Fibroblast of mammary gland (primary cell): ENCODE data around the gene NUDT6.

ENCODE experiments used
- DNase-seq: peaks from one replicate; pipeline ENCODE4 v3.0.0-alpha.2; 2010; ENCODE audit warnings: low read depth
- H3K4me3 ChIP-seq: 2 replicates; pipeline ENCODE4 v1.5.1; 2011; ENCODE audit warnings: low read depth, mild to moderate bottlenecking, low read length, moderate library complexity; ENCODE audit not compliant: control insufficient read depth
- TF ChIP-seq, protein P1 (sequence below): conservative IDR thresholded peaks from 2 replicates; pipeline ENCODE4 v1.5.1; 2011; ENCODE audit warnings: low read depth, low read length, inconsistent platforms; ENCODE audit not compliant: control insufficient read depth, insufficient read depth

Gene NUDT6

GRCh38 chr4:122884499-122884898 lies 37.9 kb downstream of the NUDT6 start:
- no peak overlapping the region for H3K4me3 ChIP-seq
- TF ChIP-seq, protein P1, sequence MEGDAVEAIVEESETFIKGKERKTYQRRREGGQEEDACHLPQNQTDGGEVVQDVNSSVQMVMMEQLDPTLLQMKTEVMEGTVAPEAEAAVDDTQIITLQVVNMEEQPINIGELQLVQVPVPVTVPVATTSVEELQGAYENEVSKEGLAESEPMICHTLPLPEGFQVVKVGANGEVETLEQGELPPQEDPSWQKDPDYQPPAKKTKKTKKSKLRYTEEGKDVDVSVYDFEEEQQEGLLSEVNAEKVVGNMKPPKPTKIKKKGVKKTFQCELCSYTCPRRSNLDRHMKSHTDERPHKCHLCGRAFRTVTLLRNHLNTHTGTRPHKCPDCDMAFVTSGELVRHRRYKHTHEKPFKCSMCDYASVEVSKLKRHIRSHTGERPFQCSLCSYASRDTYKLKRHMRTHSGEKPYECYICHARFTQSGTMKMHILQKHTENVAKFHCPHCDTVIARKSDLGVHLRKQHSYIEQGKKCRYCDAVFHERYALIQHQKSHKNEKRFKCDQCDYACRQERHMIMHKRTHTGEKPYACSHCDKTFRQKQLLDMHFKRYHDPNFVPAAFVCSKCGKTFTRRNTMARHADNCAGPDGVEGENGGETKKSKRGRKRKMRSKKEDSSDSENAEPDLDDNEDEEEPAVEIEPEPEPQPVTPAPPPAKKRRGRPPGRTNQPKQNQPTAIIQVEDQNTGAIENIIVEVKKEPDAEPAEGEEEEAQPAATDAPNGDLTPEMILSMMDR = no peak
- no peak for DNase-seq

DNA sequence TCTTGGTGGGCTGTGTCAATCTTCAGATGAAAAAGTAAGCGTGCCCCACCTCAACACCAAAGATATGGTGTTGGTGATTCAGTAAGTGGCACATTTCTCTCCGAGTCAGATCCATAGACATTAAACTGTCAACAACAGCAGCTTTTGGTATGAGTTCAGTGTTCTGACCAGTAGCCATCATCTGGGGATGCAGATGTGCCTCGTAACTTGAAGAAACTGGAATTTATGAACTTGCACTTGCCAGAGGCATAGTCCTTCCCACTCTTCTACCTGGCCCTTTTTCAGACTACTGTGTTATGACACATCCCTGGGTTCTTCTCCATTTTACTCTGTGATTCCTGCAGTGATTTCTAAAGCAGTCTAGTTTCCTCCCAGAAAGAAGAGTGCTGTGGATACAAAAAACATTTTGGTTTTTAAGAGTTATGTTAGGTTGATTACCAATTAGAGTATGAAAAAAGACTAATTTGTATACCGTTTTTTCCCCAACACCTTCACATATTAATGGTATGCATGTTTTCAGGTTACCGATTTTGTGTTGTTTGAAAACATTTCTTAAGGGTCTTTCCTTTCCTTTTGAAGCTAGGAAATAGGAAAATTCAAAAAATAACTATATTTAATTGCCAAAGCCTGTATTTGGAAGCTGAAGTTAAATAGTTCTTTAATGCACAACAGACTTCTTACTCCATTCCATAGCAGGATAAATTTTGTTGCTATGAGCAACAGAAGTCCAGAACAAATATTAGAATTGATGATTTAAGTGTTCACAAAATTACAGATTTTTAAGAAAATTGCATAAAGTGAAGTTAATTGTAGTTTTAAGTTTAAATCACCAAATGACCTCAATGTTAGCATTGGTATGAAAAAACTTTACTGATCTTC lies 39.3 kb downstream of the NUDT6 start:
- TF ChIP-seq, protein P1 = no peak
- peak; percentile 35 for DNase-seq
- H3K4me3 ChIP-seq = no peak overlapping the region

DNA sequence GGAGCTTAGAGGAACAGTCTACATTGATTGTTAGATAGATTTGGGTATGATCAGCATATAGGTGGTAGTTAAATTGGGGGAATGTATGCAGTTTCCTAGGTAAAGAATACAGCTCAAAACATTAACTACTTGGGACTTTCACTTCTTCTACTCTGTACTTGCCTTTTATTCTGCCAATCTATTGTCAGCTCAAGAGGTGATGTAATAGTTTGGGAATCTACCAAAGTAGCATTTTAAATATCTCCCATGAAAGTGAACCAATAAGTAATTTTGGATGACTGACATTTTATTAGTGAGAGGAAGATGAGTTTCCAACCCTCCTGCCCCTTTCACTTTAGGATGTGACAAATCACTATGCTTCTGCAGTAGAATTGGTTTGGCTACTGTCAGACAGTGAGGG lies 43.4 kb downstream of the NUDT6 start:
- no peak overlapping the region for H3K4me3 ChIP-seq
- TF ChIP-seq, protein P1 = no peak
- DNase-seq = no peak

DNA sequence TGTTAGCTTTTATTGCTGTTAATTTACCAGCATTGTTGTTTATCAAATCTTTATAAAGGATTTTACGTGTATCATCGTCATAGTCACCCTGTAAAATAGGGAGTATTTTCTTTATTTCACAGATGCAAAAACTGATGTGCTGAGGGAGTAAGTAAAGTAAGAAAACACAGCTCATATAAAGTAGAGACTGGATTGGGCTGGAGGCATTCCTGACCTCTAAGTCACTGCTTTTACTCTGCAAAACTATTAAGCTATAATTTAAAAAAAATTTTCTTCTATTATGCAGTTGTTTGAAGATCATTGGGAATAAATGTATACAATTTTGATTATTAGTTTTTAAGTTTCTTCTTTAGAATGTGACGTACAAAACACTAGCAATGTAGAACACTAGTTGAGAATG lies 45.9 kb downstream of the NUDT6 start:
- TF ChIP-seq, protein P1 = no peak
- DNase-seq = no peak
- H3K4me3 ChIP-seq = no peak overlapping the region

- TF ChIP-seq, protein P1 = no peak
- H3K4me3 ChIP-seq = no peak overlapping the region
- DNase-seq = no peak
Measured at GRCh38 chr4:122875949-122876348, 46.4 kb downstream of the NUDT6 start.

DNA sequence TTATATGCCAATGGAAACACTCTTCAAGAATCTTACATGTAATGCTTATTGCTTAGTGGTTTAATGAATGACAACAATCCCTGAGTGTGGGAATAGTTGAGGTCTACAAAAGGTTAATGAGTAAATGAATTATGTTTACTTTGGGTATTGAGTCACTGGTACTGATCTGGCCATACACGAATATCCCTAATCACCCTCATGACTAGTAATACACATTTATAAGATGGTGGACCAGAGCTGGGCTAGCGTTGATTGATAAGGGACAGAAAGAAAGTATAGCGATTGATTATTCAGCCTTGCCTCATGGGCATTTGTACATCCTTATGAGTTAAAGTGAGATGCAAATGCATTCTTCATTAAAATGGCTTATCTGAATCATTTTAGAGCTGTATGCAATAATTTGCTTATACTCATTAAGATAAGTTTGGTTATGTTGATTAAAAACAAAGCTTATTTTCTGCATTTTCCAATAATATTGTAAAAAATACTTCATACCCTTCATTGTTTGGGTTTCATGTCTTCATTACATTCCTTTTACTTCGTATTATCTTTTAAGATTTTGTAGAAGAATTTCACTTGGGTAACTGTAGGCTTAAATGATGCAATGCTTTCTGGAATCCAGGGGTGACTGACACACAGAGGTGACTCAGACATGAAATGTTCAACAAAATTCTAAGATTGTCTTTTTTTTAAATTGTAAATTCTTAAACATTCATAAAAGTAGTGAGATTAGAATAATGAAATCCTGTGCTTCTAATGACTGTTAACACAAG lies 48.4 kb downstream of the NUDT6 start:
- peak; percentile 87 for DNase-seq
- peak overlapping the region; percentile 2 for H3K4me3 ChIP-seq
- TF ChIP-seq, protein P1 = no peak
